Neural progenitor cell (in vitro differentiated cells): ENCODE results near the gene NCKAP5L. TPM values are rescaled to one million over a fixed set of nuclear protein-coding genes. Genes with fewer than 3 reads are reported as not detected.

Experiments
- DNase-seq: peaks from one replicate; pipeline ENCODE4 v3.0.0-alpha.2; 2016; ENCODE audit warnings: low spot score
- H2AFZ ChIP-seq: fragments of 200-600 bp; sonication (generic); replicated peaks from 2 replicates; pipeline ENCODE4 v1.6.1; 2016; ENCODE audit warnings: antibody characterized with exemption
- H3F3A ChIP-seq: fragments of 200-600 bp; sonication (generic); 2 replicates; pipeline ENCODE4 v1.6.1; 2016; ENCODE audit warnings: antibody characterized with exemption, low read depth
- H3K27ac ChIP-seq: fragments of 200-600 bp; sonication (generic); 2 replicates; pipeline ENCODE4 v1.5.1; 2016; ENCODE audit warnings: mild to moderate bottlenecking
- H3K27me3 ChIP-seq: fragments of 200-600 bp; sonication (generic); 2 replicates; pipeline ENCODE4 v1.6.1; 2016; ENCODE audit warnings: mild to moderate bottlenecking, moderate library complexity
- H3K36me3 ChIP-seq: fragments of 200-600 bp; sonication (generic); 2 replicates; pipeline ENCODE4 v1.5.1; 2016
- H3K4me1 ChIP-seq: fragments of 200-600 bp; sonication (generic); 2 replicates; pipeline ENCODE4 v1.6.1; 2016; ENCODE audit warnings: mixed run types
- H3K4me2 ChIP-seq: fragments of 200-600 bp; sonication (generic); 2 replicates; pipeline ENCODE4 v1.6.1; 2016
- H3K4me3 ChIP-seq: fragments of 200-600 bp; sonication (generic); 2 replicates; pipeline ENCODE4 v1.5.1; 2016
- H3K79me2 ChIP-seq: fragments of 200-600 bp; sonication (generic); 2 replicates; pipeline ENCODE4 v1.6.1; 2016; ENCODE audit warnings: low read depth
- H3K9ac ChIP-seq: fragments of 200-600 bp; sonication (generic); 2 replicates; pipeline ENCODE4 v1.6.1; 2016
- H3K9me3 ChIP-seq: fragments of 200-600 bp; sonication (generic); 2 replicates; pipeline ENCODE4 v1.5.1; 2016; ENCODE audit warnings: low read depth
- H4K20me1 ChIP-seq: fragments of 200-600 bp; sonication (generic); 2 replicates; pipeline ENCODE4 v1.6.1; 2016; ENCODE audit warnings: low read depth
- H3K27ac Mint-ChIP-seq: 3 replicates; pipeline ENCODE4 v1.8.0; 2021; ENCODE audit warnings: mixed read lengths
- H3K27me3 Mint-ChIP-seq: 2 replicates; pipeline ENCODE4 v1.8.0; 2022; ENCODE audit warnings: low read depth, mild to moderate bottlenecking, inconsistent platforms, moderate library complexity, mixed read lengths; ENCODE audit not compliant: insufficient read depth
- H3K36me3 Mint-ChIP-seq: 3 replicates; pipeline ENCODE4 v1.8.0; 2021; ENCODE audit warnings: mixed read lengths
- H3K4me1 Mint-ChIP-seq: 3 replicates; pipeline ENCODE4 v1.8.0; 2021; ENCODE audit warnings: mixed read lengths
- H3K4me3 Mint-ChIP-seq: 3 replicates; pipeline ENCODE4 v1.8.0; 2021; ENCODE audit warnings: mild to moderate bottlenecking, moderate library complexity, mixed read lengths
- H3K9me3 Mint-ChIP-seq: 3 replicates; pipeline ENCODE4 v1.8.0; 2020; ENCODE audit warnings: mixed read lengths
- CTCF ChIP-seq: fragments of 200-600 bp; sonication (generic); IDR thresholded peaks from 2 replicates; pipeline ENCODE4 v1.5.1; 2017; ENCODE audit warnings: antibody characterized with exemption, mild to moderate bottlenecking
- EZH2 ChIP-seq: fragments of 200-600 bp; sonication (generic); IDR thresholded peaks from 2 replicates; pipeline ENCODE4 v1.6.1; 2017; ENCODE audit warnings: antibody characterized with exemption, mild to moderate bottlenecking, moderate library complexity
- EZH2phosphoT487 ChIP-seq: fragments of 200-600 bp; sonication (generic); IDR thresholded peaks from 2 replicates; pipeline ENCODE4 v1.6.1; 2017; ENCODE audit warnings: antibody characterized with exemption
- total RNA-seq: library from RNA; depleted of rRNA; stranded (reverse); fragments of >200 nt; gene quantifications from 2 replicates; pipeline ENCODE4 v1.2.3, GENCODE V29; 2015; ENCODE audit warnings: low replicate concordance

Gene NCKAP5L
- total RNA-seq, 1 donor from 2014 or later = 5.6 TPM

GRCh38 chr12:49838973-49839633, 10.9 kb upstream of the NCKAP5L start:
- Mint-ChIP-seq H3K27ac (no peak overlapping the region), H3K36me3 (peaks cover 5% of the 10 kb centered on the region), H3K27me3 (peaks cover 3% of the 10 kb centered on the region), H3K4me3 (peak overlapping the region; percentile 7), H3K9me3 (no peaks in the 10 kb centered on the region), H3K4me1 (peaks cover 21% of the 10 kb centered on the region)
- H3K9ac ChIP-seq = no peak overlapping the region
- H4K20me1 ChIP-seq = peaks cover 4% of the 10 kb centered on the region
- peaks cover 12% of the 10 kb centered on the region for H3K79me2 ChIP-seq
- no peak overlapping the region for H3K4me3 ChIP-seq
- TF ChIP-seq EZH2 = no peak
- TF ChIP-seq CTCF = peak; percentile 78
- no peak for TF ChIP-seq EZH2phosphoT487
- peaks cover 10% of the 10 kb centered on the region for H3K4me1 ChIP-seq
- H3F3A ChIP-seq = peaks cover 28% of the 10 kb centered on the region
- DNase-seq = peak; percentile 60
- H3K27ac ChIP-seq = no peak overlapping the region
- H3K27me3 ChIP-seq = no peaks in the 10 kb centered on the region
- H2AFZ ChIP-seq = no peak overlapping the region
- H3K9me3 ChIP-seq = no peaks in the 10 kb centered on the region
- no peaks in the 10 kb centered on the region for H3K36me3 ChIP-seq
- no peak overlapping the region for H3K4me2 ChIP-seq

- DNase-seq = no peak
- Histone ChIP-seq H3K4me1 (peaks cover 8% of the 10 kb centered on the region), H3K27ac (no peak overlapping the region), H3K27me3 (no peaks in the 10 kb centered on the region), H3K9me3 (no peaks in the 10 kb centered on the region), H4K20me1 (no peaks in the 10 kb centered on the region), H3K79me2 (no peaks in the 10 kb centered on the region), H3K36me3 (no peaks in the 10 kb centered on the region), H3F3A (peaks cover 18% of the 10 kb centered on the region), H3K9ac (no peak overlapping the region), H3K4me2 (no peak overlapping the region), H2AFZ (no peak overlapping the region), H3K4me3 (no peak overlapping the region)
- Mint-ChIP-seq H3K4me3 (no peak overlapping the region), H3K27ac (no peak overlapping the region), H3K36me3 (peaks cover 5% of the 10 kb centered on the region), H3K4me1 (peaks cover 9% of the 10 kb centered on the region), H3K27me3 (peaks cover 6% of the 10 kb centered on the region), H3K9me3 (no peaks in the 10 kb centered on the region)
- no peak for TF ChIP-seq EZH2phosphoT487
- no peak for TF ChIP-seq EZH2
- TF ChIP-seq CTCF = no peak
Observed at GRCh38 chr12:49832836-49833421, 4.7 kb upstream of the NCKAP5L start.

- no peak overlapping the region for H3K4me3 Mint-ChIP-seq
- Histone ChIP-seq H3K27ac (no peak overlapping the region), H3K4me1 (peaks cover 10% of the 10 kb centered on the region)
Observed at GRCh38 chr12:49831717-49832116, 3.5 kb upstream of the NCKAP5L start.

More at GRCh38 chr12:49831717-49832116, 3.5 kb upstream of the NCKAP5L start:
- H3K36me3 ChIP-seq = no peaks in the 10 kb centered on the region
- H2AFZ ChIP-seq = no peak overlapping the region
- H4K20me1 ChIP-seq = peaks cover 6% of the 10 kb centered on the region
- H3K36me3 Mint-ChIP-seq = peaks cover 2% of the 10 kb centered on the region
- H3K9ac ChIP-seq = no peak overlapping the region
- H3K9me3 ChIP-seq = no peaks in the 10 kb centered on the region
- TF ChIP-seq CTCF = no peak
- TF ChIP-seq EZH2phosphoT487 = no peak
- no peak for TF ChIP-seq EZH2
- H3K27me3 Mint-ChIP-seq = peaks cover 5% of the 10 kb centered on the region
- H3F3A ChIP-seq = peaks cover 28% of the 10 kb centered on the region
- peaks cover 6% of the 10 kb centered on the region for H3K79me2 ChIP-seq
- no peaks in the 10 kb centered on the region for H3K9me3 Mint-ChIP-seq
- H3K4me2 ChIP-seq = no peak overlapping the region
- no peak overlapping the region for H3K4me3 ChIP-seq
- no peak overlapping the region for H3K27ac Mint-ChIP-seq
- peaks cover 14% of the 10 kb centered on the region for H3K4me1 Mint-ChIP-seq
- DNase-seq = no peak
- no peaks in the 10 kb centered on the region for H3K27me3 ChIP-seq
